HepG2 (cell line): ENCODE results near the gene RAPGEF5. TPM values are rescaled to one million over a fixed set of nuclear protein-coding genes. Genes with fewer than 3 reads are reported as not detected.
A peak's percentile ranks its signal among the peaks of the same experiment; 100 is the strongest.

ENCODE experiments used
- AGO1 ChIP-seq: fragments of 200-400 bp; formaldehyde crosslinking; IDR thresholded peaks from 2 replicates; pipeline ENCODE4 v1.6.1; 2017; ENCODE audit warnings: mild to moderate bottlenecking, low read depth, low read length, moderate library complexity; ENCODE audit not compliant: poor library complexity, severe bottlenecking
- BORCS8-MEF2B ChIP-seq: sonication (generic); formaldehyde crosslinking; IDR thresholded peaks from 2 replicates; pipeline ENCODE4 v1.8.0; 2022; ENCODE audit warnings: mild to moderate bottlenecking, missing genetic modification reagents
- EEA1 ChIP-seq: sonication (generic); formaldehyde crosslinking; IDR thresholded peaks from 2 replicates; pipeline ENCODE4 v1.5.1; 2020; ENCODE audit warnings: mild to moderate bottlenecking, missing genetic modification reagents, borderline replicate concordance
- ELF3 ChIP-seq: IDR thresholded peaks from 2 replicates; pipeline ENCODE4 v1.6.1; 2016; ENCODE audit warnings: missing genetic modification reagents, missing compliant biosample characterization
- ERF ChIP-seq: IDR thresholded peaks from 2 replicates; pipeline ENCODE4 v1.6.1; 2018; ENCODE audit warnings: missing biosample characterization, missing genetic modification reagents
- HNRNPH1 ChIP-seq: fragments of 200-400 bp; formaldehyde crosslinking; optimal IDR thresholded peaks from 2 replicates; pipeline ENCODE3; 2017; ENCODE audit warnings: mild to moderate bottlenecking, low read depth, low read length
- MBD4 ChIP-seq: IDR thresholded peaks from 2 replicates; pipeline ENCODE4 v1.6.1; 2012; ENCODE audit warnings: low read length, inconsistent platforms, borderline replicate concordance
- NCOR1 ChIP-seq: fragments of 200-600 bp; sonication (generic); IDR thresholded peaks from 2 replicates; pipeline ENCODE4 v1.7.0; 2017; ENCODE audit warnings: antibody characterized with exemption, low read length, borderline replicate concordance
- NFRKB ChIP-seq: fragments of 450-650 bp; IDR thresholded peaks from 2 replicates; pipeline ENCODE4 v1.6.1; 2017
- PAX8 ChIP-seq: sonication (generic); formaldehyde crosslinking; IDR thresholded peaks from 2 replicates; pipeline ENCODE4 v1.8.0; 2022; ENCODE audit warnings: mild to moderate bottlenecking, missing genetic modification reagents, borderline replicate concordance
- POGZ ChIP-seq: sonication (generic); formaldehyde crosslinking; IDR thresholded peaks from 2 replicates; pipeline ENCODE4 v1.4.0; 2020; ENCODE audit warnings: mild to moderate bottlenecking, missing genetic modification reagents
- POLR2G ChIP-seq: fragments of 200-400 bp; formaldehyde crosslinking; IDR thresholded peaks from 2 replicates; pipeline ENCODE4 v1.6.1; 2018; ENCODE audit warnings: mild to moderate bottlenecking, low read depth, low read length, moderate library complexity
- SALL1 ChIP-seq: sonication (generic); formaldehyde crosslinking; IDR thresholded peaks from 2 replicates; pipeline ENCODE4 v1.8.0; 2022; ENCODE audit warnings: mild to moderate bottlenecking, missing genetic modification reagents
- SOX13 ChIP-seq, 3 experiments: fragments of 450-650 bp in 1 of 3; sonication (generic) in 1 of 3; formaldehyde crosslinking in 1 of 3; IDR thresholded peaks in 2 of 3; conservative IDR thresholded peaks in 1 of 3; 2 replicates each; pipeline versions ENCODE4 v1.5.0 to v1.6.1; 2016 to 2020; ENCODE audit warnings: antibody characterized with exemption in 1 of 3, mild to moderate bottlenecking in 1 of 3, missing compliant biosample characterization in 1 of 3, missing genetic modification reagents in 1 of 3, moderate library complexity in 1 of 3
- SRSF4 ChIP-seq: fragments of 200-400 bp; formaldehyde crosslinking; IDR thresholded peaks from one replicate; pipeline ENCODE4 v1.6.1; 2018; ENCODE audit warnings: mild to moderate bottlenecking, low read depth, low read length, moderate library complexity; ENCODE audit not compliant: poor library complexity, severe bottlenecking
- TBL1XR1 ChIP-seq: fragments of 150-350 bp; IDR thresholded peaks from 2 replicates; pipeline ENCODE4 v1.6.1; 2014; ENCODE audit warnings: borderline replicate concordance, low read length; ENCODE audit not compliant: partially characterized antibody
- ZEB1 ChIP-seq: IDR thresholded peaks from 2 replicates; pipeline ENCODE4 v1.6.1; 2012; ENCODE audit warnings: mild to moderate bottlenecking, low read depth, inconsistent platforms; ENCODE audit not compliant: insufficient replicate concordance
- ZFP90 ChIP-seq: sonication (generic); formaldehyde crosslinking; IDR thresholded peaks from 2 replicates; pipeline ENCODE4 v1.8.0; 2022; ENCODE audit warnings: missing genetic modification reagents, mild to moderate bottlenecking, inconsistent platforms, borderline replicate concordance
- ZNF180 ChIP-seq: sonication (generic); formaldehyde crosslinking; IDR thresholded peaks from 2 replicates; pipeline ENCODE4 v1.4.0; 2020; ENCODE audit warnings: low read depth, missing genetic modification reagents, borderline replicate concordance
- ZNF343 ChIP-seq: sonication (generic); formaldehyde crosslinking; IDR thresholded peaks from 2 replicates; pipeline ENCODE4 v1.4.0; 2020; ENCODE audit warnings: mild to moderate bottlenecking, missing genetic modification reagents
- ZNF546 ChIP-seq: sonication (generic); formaldehyde crosslinking; conservative IDR thresholded peaks from 2 replicates; pipeline ENCODE4 v1.8.1; 2023; ENCODE audit warnings: mild to moderate bottlenecking, missing genetic modification reagents
- ZNF562 ChIP-seq: sonication (generic); formaldehyde crosslinking; IDR thresholded peaks from 2 replicates; pipeline ENCODE4 v1.8.0; 2022; ENCODE audit warnings: missing genetic modification reagents, borderline replicate concordance
- ZSCAN9 ChIP-seq: IDR thresholded peaks from 2 replicates; pipeline ENCODE4 v1.6.1; 2016; ENCODE audit warnings: borderline replicate concordance
- polyA plus RNA-seq, 8 experiments: library from polyadenylated mRNA; depleted of rRNA in 3 of 8; stranded (reverse) in 7 of 8; unstranded in 1 of 8; fragments of >200 nt; fragmentation: Illumina TruSeq in 4 of 8; extraction: Trizol in 4 of 8; gene quantifications; 2 replicates each; pipeline versions ENCODE4 v1.2.1 to v1.2.3, GENCODE V29; 2011 to 2016; ENCODE audit warnings: low read depth in 4 of 8, missing spikeins in 1 of 8, mixed read lengths in 1 of 8; ENCODE audit not compliant: insufficient read depth in 1 of 8
- total RNA-seq, 5 experiments: library from RNA; depleted of rRNA; stranded (reverse); fragments of >200 nt; fragmentation: Illumina TruSeq; extraction: Trizol; gene quantifications; 2 replicates each; pipeline ENCODE4 v1.2.3, GENCODE V29; 2016; ENCODE audit warnings: low read depth in 1 of 5
- TF ChIP-seq, protein P1 (sequence below): sonication (generic); formaldehyde crosslinking; IDR thresholded peaks from 2 replicates; pipeline ENCODE4 v1.4.0; 2020; ENCODE audit warnings: mild to moderate bottlenecking, missing genetic modification reagents, borderline replicate concordance
- TF ChIP-seq, protein P2 (sequence below): sonication (generic); formaldehyde crosslinking; IDR thresholded peaks from 2 replicates; pipeline ENCODE4 v1.4.0; 2020; ENCODE audit warnings: missing genetic modification reagents, mild to moderate bottlenecking, borderline replicate concordance

RAPGEF5 gene
- total and polyA plus RNA-seq, 2 of the 13 experiments (the other 11 are each of a cell fraction or from before 2014, with no cell fraction given): 17.1 to 23.4 TPM

DNA sequence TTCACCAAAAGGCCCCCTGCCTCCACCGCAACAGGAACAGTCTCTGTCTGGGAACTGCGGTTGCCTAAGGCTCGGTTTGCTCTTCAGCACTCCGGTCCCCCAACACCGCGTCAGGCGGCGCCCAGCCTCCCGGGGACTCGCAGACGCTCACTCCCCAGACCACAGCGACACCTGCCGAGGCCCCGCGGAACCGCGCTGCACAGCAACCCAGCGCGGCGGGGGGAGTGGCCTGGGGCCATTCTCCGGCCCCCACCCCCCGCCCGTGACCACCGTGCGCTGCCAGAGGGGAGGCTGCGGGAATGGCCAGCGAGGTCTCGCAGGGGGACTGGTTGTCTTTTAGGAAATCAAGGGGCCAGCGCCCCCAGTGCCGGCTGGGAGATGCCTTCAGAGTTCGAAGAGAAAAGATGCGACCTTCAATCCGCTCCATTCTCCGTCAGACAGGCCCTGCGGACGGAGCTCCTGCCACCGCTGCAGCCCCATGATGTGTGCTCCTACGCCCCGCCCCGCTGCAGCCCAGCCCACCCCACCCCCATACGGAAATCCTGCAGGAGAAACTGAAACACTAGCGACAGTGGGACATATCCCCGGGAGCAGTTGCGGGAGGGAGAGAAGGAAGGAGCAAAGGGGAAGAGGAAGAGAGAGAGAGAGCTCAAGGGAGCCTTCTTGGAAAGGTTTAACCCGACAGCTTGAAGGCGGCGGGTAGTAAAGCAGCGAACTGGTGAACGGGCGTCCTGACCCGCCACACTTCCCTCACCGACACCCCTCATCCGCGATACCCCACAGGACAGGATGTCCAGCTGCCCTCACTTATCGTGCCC is 273.9 kb downstream of the RAPGEF5 start (continued):
- TF ChIP-seq, protein P1, sequence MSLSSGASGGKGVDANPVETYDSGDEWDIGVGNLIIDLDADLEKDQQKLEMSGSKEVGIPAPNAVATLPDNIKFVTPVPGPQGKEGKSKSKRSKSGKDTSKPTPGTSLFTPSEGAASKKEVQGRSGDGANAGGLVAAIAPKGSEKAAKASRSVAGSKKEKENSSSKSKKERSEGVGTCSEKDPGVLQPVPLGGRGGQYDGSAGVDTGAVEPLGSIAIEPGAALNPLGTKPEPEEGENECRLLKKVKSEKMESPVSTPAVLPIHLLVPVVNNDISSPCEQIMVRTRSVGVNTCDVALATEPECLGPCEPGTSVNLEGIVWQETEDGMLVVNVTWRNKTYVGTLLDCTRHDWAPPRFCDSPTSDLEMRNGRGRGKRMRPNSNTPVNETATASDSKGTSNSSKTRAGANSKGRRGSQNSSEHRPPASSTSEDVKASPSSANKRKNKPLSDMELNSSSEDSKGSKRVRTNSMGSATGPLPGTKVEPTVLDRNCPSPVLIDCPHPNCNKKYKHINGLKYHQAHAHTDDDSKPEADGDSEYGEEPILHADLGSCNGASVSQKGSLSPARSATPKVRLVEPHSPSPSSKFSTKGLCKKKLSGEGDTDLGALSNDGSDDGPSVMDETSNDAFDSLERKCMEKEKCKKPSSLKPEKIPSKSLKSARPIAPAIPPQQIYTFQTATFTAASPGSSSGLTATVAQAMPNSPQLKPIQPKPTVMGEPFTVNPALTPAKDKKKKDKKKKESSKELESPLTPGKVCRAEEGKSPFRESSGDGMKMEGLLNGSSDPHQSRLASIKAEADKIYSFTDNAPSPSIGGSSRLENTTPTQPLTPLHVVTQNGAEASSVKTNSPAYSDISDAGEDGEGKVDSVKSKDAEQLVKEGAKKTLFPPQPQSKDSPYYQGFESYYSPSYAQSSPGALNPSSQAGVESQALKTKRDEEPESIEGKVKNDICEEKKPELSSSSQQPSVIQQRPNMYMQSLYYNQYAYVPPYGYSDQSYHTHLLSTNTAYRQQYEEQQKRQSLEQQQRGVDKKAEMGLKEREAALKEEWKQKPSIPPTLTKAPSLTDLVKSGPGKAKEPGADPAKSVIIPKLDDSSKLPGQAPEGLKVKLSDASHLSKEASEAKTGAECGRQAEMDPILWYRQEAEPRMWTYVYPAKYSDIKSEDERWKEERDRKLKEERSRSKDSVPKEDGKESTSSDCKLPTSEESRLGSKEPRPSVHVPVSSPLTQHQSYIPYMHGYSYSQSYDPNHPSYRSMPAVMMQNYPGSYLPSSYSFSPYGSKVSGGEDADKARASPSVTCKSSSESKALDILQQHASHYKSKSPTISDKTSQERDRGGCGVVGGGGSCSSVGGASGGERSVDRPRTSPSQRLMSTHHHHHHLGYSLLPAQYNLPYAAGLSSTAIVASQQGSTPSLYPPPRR (CRISPR knock-in tag): no peak
- TF ChIP-seq, protein P2, sequence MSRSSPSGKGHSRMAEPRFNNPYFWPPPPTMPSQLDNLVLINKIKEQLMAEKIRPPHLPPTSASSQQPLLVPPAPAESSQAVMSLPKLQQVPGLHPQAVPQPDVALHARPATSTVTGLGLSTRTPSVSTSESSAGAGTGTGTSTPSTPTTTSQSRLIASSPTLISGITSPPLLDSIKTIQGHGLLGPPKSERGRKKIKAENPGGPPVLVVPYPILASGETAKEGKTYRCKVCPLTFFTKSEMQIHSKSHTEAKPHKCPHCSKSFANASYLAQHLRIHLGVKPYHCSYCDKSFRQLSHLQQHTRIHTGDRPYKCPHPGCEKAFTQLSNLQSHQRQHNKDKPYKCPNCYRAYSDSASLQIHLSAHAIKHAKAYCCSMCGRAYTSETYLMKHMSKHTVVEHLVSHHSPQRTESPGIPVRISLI (CRISPR knock-in tag): no peak
- no peak for TF ChIP-seq POLR2G
- no peak for TF ChIP-seq ZEB1
- no peak for TF ChIP-seq BORCS8-MEF2B
- TF ChIP-seq NFRKB: no peak
- TF ChIP-seq ZNF180 (CRISPR knock-in tag): no peak
- peak; percentile 46 for TF ChIP-seq ELF3
- no peak for TF ChIP-seq NCOR1
- TF ChIP-seq MBD4: no peak
- TF ChIP-seq SOX13 (IDR thresholded peaks at IDR 0.05): no peak
- no peak for TF ChIP-seq SOX13 (CRISPR knock-in tag; conservative IDR thresholded peaks at IDR 0.05 in 1 of 2, IDR thresholded peaks at IDR 0.05 in 1 of 2)
- TF ChIP-seq ZFP90 (CRISPR knock-in tag): no peak; the same call in 1 of the 2 replicates
- TF ChIP-seq EEA1: no peak
- peak; percentile 68; the same call in 1 of the 2 replicates for TF ChIP-seq ZNF546 (CRISPR knock-in tag)
- TF ChIP-seq ZNF562: no peak
- no peak for TF ChIP-seq PAX8 (CRISPR knock-in tag)
- no peak for TF ChIP-seq HNRNPH1
- TF ChIP-seq SALL1 (CRISPR knock-in tag): peak; percentile 69
- no peak for TF ChIP-seq TBL1XR1
- no peak for TF ChIP-seq ZSCAN9 (CRISPR knock-in tag)
- no peak for TF ChIP-seq ERF
- no peak for TF ChIP-seq AGO1
- TF ChIP-seq POGZ (CRISPR knock-in tag): peak; percentile 62
- TF ChIP-seq ZNF343 (CRISPR knock-in tag): no peak
- TF ChIP-seq SRSF4: no peak
